ENCODE measurements around the gene IGSF22. TPM values are rescaled to one million over a fixed set of nuclear protein-coding genes. Genes with fewer than 3 reads are reported as not detected.

IGSF22 gene
- total RNA-seq, 3 donors from 2014 or later (not counting 1 experiment from before 2014, with no cell fraction given) = 0.83 to 1.7 (median 1.2) TPM

DNA sequence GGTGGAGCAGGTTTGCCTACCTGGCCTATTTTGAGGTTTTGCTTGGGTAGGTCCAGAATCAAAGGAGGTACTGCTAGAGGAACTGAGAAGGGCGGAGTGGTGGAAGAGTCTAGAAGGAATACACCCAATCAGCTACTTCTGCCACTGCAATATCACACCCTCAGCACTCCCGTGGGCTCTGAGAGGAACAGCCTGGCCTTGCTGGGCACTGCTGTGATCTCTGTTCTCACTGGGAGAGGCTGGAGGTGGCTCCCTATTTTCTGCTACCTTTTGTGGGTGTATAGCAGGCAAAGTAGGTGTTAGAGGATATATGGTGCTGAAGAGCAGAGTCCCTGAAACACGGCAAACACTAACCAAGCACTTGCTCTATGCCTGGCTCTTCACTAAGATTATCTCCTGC is 25.0 kb upstream of the IGSF22 start:
- 78% methylated on average over 2 of the region's 3 CpGs for WGBS (ENCODE audit: insufficient coverage)
- DNase-seq (no peak), ATAC-seq (no peak)
- intact Hi-C loops (cut with micrococcal nuclease) = no loop called here
- no peaks in the 10 kb centered on the region for H3K27me3 ChIP-seq (ENCODE audit: control insufficient read depth, insufficient read depth, low read length)
- TF ChIP-seq, protein P1, sequence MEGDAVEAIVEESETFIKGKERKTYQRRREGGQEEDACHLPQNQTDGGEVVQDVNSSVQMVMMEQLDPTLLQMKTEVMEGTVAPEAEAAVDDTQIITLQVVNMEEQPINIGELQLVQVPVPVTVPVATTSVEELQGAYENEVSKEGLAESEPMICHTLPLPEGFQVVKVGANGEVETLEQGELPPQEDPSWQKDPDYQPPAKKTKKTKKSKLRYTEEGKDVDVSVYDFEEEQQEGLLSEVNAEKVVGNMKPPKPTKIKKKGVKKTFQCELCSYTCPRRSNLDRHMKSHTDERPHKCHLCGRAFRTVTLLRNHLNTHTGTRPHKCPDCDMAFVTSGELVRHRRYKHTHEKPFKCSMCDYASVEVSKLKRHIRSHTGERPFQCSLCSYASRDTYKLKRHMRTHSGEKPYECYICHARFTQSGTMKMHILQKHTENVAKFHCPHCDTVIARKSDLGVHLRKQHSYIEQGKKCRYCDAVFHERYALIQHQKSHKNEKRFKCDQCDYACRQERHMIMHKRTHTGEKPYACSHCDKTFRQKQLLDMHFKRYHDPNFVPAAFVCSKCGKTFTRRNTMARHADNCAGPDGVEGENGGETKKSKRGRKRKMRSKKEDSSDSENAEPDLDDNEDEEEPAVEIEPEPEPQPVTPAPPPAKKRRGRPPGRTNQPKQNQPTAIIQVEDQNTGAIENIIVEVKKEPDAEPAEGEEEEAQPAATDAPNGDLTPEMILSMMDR (IDR thresholded peaks at IDR 0.05) = no peak
- no peaks in the 10 kb centered on the region for H3K9me3 ChIP-seq (ENCODE audit: control insufficient read depth, insufficient read depth, low read length)
- Mint-ChIP-seq H3K27me3 (ENCODE audit: low read depth in 2 of 2) (peaks cover 0 to 7% of the 10 kb centered on the region in 2 donors), H3K27ac (no peak overlapping the region), H3K9me3 (no peaks in the 10 kb centered on the region), H3K4me1 (no peaks in the 10 kb centered on the region), H3K36me3 (no peaks in the 10 kb centered on the region), H3K4me3 (no peak overlapping the region)
- no peak overlapping the region for H3K4me3 ChIP-seq (ENCODE audit: low read length)
- H3K4me1 ChIP-seq (ENCODE audit: control insufficient read depth, insufficient read depth, low read length) = no peaks in the 10 kb centered on the region
- no peaks in the 10 kb centered on the region for H3K36me3 ChIP-seq (ENCODE audit: control insufficient read depth, insufficient read depth, low read length)
- H3K27ac ChIP-seq (ENCODE audit: low read length) = no peak overlapping the region

DNA sequence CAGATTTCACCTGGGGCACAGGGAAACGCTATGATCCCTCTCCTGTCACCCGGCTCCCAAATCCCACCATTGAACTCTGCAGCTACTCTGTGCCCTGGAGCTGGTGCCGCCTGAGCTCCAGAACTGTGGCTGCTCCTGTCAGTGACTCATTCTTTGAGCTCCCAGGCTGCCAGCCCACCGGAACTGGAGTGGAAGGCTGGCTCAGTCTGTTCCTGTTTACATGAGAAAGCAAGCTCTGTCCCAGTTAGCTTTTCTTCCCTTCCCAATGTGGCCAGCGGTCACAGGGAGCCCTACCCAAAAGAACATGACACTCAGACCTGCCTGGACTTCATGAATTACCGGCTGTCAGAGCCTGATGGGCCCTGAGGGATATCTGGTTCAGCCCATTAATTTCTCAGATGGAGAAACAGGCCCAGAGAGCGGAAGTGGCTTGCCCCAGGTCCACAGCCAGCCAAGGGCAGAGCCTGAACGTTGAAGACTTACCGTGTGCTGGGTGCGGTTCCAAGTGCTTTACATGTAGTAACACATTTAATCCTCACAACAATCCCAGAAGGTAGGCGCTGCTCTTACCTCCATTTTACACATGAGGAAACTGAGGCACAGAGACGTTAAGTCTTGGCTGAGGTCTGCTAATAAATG is 23.8 kb upstream of the IGSF22 start:
- Mint-ChIP-seq H3K27ac (no peak overlapping the region), H3K36me3 (no peaks in the 10 kb centered on the region), H3K27me3 (ENCODE audit: low read depth in 2 of 2) (peaks cover 0 to 7% of the 10 kb centered on the region in 2 donors), H3K4me3 (no peak overlapping the region), H3K4me1 (no peaks in the 10 kb centered on the region), H3K9me3 (no peaks in the 10 kb centered on the region)
- TF ChIP-seq, protein P1 (IDR thresholded peaks at IDR 0.05) = no peak
- no peaks in the 10 kb centered on the region for H3K36me3 ChIP-seq (ENCODE audit: control insufficient read depth, insufficient read depth, low read length)
- H3K9me3 ChIP-seq (ENCODE audit: control insufficient read depth, insufficient read depth, low read length) = no peaks in the 10 kb centered on the region
- no peaks in the 10 kb centered on the region for H3K4me1 ChIP-seq (ENCODE audit: control insufficient read depth, insufficient read depth, low read length)
- no peak overlapping the region for H3K4me3 ChIP-seq (ENCODE audit: low read length)
- no peaks in the 10 kb centered on the region for H3K27me3 ChIP-seq (ENCODE audit: control insufficient read depth, insufficient read depth, low read length)
- ATAC-seq (no peak), DNase-seq (no peak)
- intact Hi-C loops (cut with micrococcal nuclease) = no loop called here
- WGBS (ENCODE audit: insufficient coverage) = 73% methylated on average over 12 of the region's 12 CpGs
- no peak overlapping the region for H3K27ac ChIP-seq (ENCODE audit: low read length)

DNA sequence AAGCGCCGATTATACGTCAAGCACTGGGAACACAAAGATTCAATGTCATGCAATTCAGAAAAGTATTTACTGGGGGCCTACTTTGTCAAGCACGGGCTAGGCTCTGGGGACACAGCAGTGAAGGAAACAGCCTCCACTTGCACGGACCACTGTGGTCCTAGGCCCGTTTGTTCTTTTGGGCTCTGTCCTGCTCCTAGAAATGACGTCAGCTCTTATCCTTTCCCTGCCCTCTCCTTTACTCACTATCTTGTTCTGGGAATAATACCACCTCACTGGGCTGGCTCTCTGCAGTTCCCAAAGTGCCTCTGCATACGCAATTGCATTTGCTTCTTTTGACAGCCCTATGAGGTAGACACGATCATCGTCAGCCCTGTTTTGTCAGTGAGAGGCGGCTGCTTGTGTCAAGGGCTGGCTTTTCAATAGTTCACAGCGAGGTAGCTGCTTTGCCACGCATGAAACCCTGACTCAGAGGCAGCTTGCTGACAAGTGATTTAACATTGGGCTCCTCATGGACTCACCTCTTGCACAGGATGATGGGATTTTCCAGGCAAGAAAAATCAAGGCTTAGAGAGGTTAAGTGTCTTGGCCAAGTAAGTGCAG is 22.9 kb upstream of the IGSF22 start:
- Mint-ChIP-seq H3K4me3 (no peak overlapping the region), H3K27me3 (ENCODE audit: low read depth in 2 of 2) (peaks cover 0 to 7% of the 10 kb centered on the region in 2 donors), H3K4me1 (no peaks in the 10 kb centered on the region), H3K36me3 (no peaks in the 10 kb centered on the region), H3K9me3 (no peaks in the 10 kb centered on the region), H3K27ac (no peak overlapping the region)
- Histone ChIP-seq H3K36me3 (ENCODE audit: control insufficient read depth, insufficient read depth, low read length) (no peaks in the 10 kb centered on the region), H3K27ac (ENCODE audit: low read length) (no peak overlapping the region), H3K4me3 (ENCODE audit: low read length) (no peak overlapping the region), H3K4me1 (ENCODE audit: control insufficient read depth, insufficient read depth, low read length) (no peaks in the 10 kb centered on the region), H3K27me3 (ENCODE audit: control insufficient read depth, insufficient read depth, low read length) (no peaks in the 10 kb centered on the region), H3K9me3 (ENCODE audit: control insufficient read depth, insufficient read depth, low read length) (no peaks in the 10 kb centered on the region)
- TF ChIP-seq, protein P1 (IDR thresholded peaks at IDR 0.05) = no peak
- ATAC-seq = no peak
- WGBS (ENCODE audit: insufficient coverage) = 91% methylated on average over 13 of the region's 13 CpGs
- intact Hi-C loops (cut with micrococcal nuclease) = no loop called here
- DNase-seq = no peak

DNA sequence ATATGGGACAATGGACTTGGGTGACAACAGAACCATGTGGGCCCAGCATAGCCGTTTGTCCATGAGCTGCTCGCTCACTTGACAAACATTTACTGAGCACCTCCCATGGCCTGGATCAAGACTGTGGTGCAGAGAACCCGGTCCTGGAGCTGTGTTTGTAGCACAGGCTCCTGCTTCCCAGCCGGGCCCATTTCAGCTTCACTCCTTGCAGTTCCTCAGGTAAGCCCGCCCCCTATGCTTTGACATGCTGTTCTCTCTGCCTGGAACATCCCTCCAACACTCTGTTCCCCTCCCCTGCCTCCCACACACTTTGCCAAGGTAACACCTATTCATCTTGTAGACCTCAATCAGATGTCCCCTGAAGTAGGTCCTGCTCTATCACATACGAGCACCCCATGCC is 19.3 kb upstream of the IGSF22 start:
- no peak overlapping the region for H3K27ac Mint-ChIP-seq
- intact Hi-C loops (cut with micrococcal nuclease) = no loop called here
- no peak for ATAC-seq

More for the DNA sequence above, 19.3 kb upstream of the IGSF22 start:
- no peaks in the 10 kb centered on the region for H3K9me3 ChIP-seq (ENCODE audit: control insufficient read depth, insufficient read depth, low read length)
- H3K27me3 ChIP-seq (ENCODE audit: control insufficient read depth, insufficient read depth, low read length) = no peaks in the 10 kb centered on the region
- Mint-ChIP-seq H3K36me3 (no peaks in the 10 kb centered on the region), H3K9me3 (no peaks in the 10 kb centered on the region), H3K27me3 (ENCODE audit: low read depth in 2 of 2) (no peaks in the 10 kb centered on the region), H3K4me3 (no peak overlapping the region), H3K4me1 (no peaks in the 10 kb centered on the region)
- 84% methylated on average over 6 of the region's 6 CpGs for WGBS (ENCODE audit: insufficient coverage)
- no peak overlapping the region for H3K4me3 ChIP-seq (ENCODE audit: low read length)
- H3K4me1 ChIP-seq (ENCODE audit: control insufficient read depth, insufficient read depth, low read length) = no peaks in the 10 kb centered on the region
- no peaks in the 10 kb centered on the region for H3K36me3 ChIP-seq (ENCODE audit: control insufficient read depth, insufficient read depth, low read length)
- no peak for DNase-seq
- no peak overlapping the region for H3K27ac ChIP-seq (ENCODE audit: low read length)
- TF ChIP-seq, protein P1 (IDR thresholded peaks at IDR 0.05) = no peak

Data from natural killer cell (primary cell).